ENCODE data around the gene ZNF622. TPM values are rescaled to one million over a fixed set of nuclear protein-coding genes. Genes with fewer than 3 reads are reported as not detected.

Gene ZNF622
- total RNA-seq, 1 experiment from 2014 or later = 25.2 TPM

DNA sequence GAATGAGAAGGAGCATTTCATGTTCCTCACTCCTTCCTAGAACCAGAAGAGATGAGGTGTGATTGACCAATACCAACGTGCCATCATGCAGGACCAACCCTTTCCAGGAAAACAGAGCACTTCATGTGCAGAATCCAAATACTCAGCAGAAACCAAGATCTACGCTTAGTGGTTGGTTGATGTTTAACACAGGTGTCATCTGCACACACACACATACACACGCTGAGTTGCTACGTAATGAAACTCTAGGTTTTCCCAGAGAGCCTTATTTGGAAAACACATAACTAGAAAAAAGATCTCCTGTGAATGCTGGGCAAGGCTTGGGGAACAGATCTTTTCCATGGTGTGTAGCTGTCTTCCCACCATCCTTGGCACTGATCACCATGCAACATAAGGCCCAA, 21.1 kb upstream of the ZNF622 start:
- Histone ChIP-seq H3K36me3 (ENCODE audit: control insufficient read depth in 1 of 2, insufficient read depth in 2 of 2, low read length in 2 of 2) (no peaks in the 10 kb centered on the region), H3K9ac (ENCODE audit: low read length) (no peak overlapping the region), H4K20me1 (ENCODE audit: insufficient read depth) (no peaks in the 10 kb centered on the region), H3K4me3 (replicated peaks in 1 of 2; ENCODE audit: low read depth in 1 of 2, low read length in 2 of 2) (no peak overlapping the region), H3K27me3 (ENCODE audit: insufficient read depth, low read length) (no peaks in the 10 kb centered on the region), H3K4me2 (ENCODE audit: low read length) (no peak overlapping the region), H3K27ac (ENCODE audit: low read depth, low read length) (no peak overlapping the region), H3K79me2 (ENCODE audit: insufficient read depth, low read length) (no peaks in the 10 kb centered on the region), H2AFZ (ENCODE audit: low read depth, low read length, poor library complexity, severe bottlenecking) (no peak overlapping the region), H3K9me3 (ENCODE audit: control insufficient read depth in 1 of 2, insufficient read depth in 1 of 2, low read depth in 1 of 2, low read length in 2 of 2) (no peaks in the 10 kb centered on the region), H3K4me1 (ENCODE audit: control insufficient read depth in 1 of 2, insufficient read depth in 2 of 2, low read length in 2 of 2) (no peaks in the 10 kb centered on the region), H3K9me2 (ENCODE audit: insufficient read depth) (no peaks in the 10 kb centered on the region)
- ChIA-PET POLR2A (no interaction called here), RAD21 (ENCODE audit: low non-redundant PET in 1 of 2, low total read pairs in 2 of 2, uncharacterized antibody in 2 of 2, unreplicated experiment in 2 of 2) (no interaction called here), CTCF (interaction anchor here (1.9 kb wide), 1 partner anchor 66 kb away, joined by 4 read pairs; no protein-coding TSS in a partner anchor)
- TF ChIP-seq JUND (IDR thresholded peaks at IDR 0.05) (no peak), CBX3 (IDR thresholded peaks at IDR 0.05; ENCODE audit: low read depth) (no peak), SRF (IDR thresholded peaks at IDR 0.05; ENCODE audit: low read depth) (no peak), YY1 (IDR thresholded peaks at IDR 0.05; ENCODE audit: extremely low read depth, insufficient replicate concordance, low read depth, low read length) (no peak), SIN3A (IDR thresholded peaks at IDR 0.05; ENCODE audit: low read depth) (no peak), POLR2AphosphoS5 (IDR thresholded peaks at IDR 0.05; ENCODE audit: low read depth, low read length) (no peak), ZFX (IDR thresholded peaks at IDR 0.05) (no peak), CEBPB (IDR thresholded peaks at IDR 0.05; ENCODE audit: low read depth) (no peak), TCF7L2 (IDR thresholded peaks at IDR 0.05; ENCODE audit: borderline replicate concordance, extremely low read depth, insufficient read depth, insufficient read length) (no peak), EZH2phosphoT487 (IDR thresholded peaks at IDR 0.05; ENCODE audit: borderline replicate concordance) (no peak), ELF1 (IDR thresholded peaks at IDR 0.05; ENCODE audit: borderline replicate concordance, low read depth) (no peak), ZNF274 (IDR thresholded peaks at IDR 0.05; ENCODE audit: low read depth, low read length) (no peak), SP1 (IDR thresholded peaks at IDR 0.05; ENCODE audit: low read depth) (no peak), RAD21 (IDR thresholded peaks at IDR 0.05; ENCODE audit: low read depth) (no peak), EZH2 (IDR thresholded peaks at IDR 0.05) (no peak)
- TF ChIP-seq, protein P1, sequence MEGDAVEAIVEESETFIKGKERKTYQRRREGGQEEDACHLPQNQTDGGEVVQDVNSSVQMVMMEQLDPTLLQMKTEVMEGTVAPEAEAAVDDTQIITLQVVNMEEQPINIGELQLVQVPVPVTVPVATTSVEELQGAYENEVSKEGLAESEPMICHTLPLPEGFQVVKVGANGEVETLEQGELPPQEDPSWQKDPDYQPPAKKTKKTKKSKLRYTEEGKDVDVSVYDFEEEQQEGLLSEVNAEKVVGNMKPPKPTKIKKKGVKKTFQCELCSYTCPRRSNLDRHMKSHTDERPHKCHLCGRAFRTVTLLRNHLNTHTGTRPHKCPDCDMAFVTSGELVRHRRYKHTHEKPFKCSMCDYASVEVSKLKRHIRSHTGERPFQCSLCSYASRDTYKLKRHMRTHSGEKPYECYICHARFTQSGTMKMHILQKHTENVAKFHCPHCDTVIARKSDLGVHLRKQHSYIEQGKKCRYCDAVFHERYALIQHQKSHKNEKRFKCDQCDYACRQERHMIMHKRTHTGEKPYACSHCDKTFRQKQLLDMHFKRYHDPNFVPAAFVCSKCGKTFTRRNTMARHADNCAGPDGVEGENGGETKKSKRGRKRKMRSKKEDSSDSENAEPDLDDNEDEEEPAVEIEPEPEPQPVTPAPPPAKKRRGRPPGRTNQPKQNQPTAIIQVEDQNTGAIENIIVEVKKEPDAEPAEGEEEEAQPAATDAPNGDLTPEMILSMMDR (IDR thresholded peaks at IDR 0.05 in 2 of 3, conservative IDR thresholded peaks at IDR 0.05 in 1 of 3; ENCODE audit: borderline replicate concordance in 1 of 3, insufficient read depth in 1 of 3, low read depth in 2 of 3, low read length in 2 of 3) = no peak
- TF ChIP-seq, protein P2, sequence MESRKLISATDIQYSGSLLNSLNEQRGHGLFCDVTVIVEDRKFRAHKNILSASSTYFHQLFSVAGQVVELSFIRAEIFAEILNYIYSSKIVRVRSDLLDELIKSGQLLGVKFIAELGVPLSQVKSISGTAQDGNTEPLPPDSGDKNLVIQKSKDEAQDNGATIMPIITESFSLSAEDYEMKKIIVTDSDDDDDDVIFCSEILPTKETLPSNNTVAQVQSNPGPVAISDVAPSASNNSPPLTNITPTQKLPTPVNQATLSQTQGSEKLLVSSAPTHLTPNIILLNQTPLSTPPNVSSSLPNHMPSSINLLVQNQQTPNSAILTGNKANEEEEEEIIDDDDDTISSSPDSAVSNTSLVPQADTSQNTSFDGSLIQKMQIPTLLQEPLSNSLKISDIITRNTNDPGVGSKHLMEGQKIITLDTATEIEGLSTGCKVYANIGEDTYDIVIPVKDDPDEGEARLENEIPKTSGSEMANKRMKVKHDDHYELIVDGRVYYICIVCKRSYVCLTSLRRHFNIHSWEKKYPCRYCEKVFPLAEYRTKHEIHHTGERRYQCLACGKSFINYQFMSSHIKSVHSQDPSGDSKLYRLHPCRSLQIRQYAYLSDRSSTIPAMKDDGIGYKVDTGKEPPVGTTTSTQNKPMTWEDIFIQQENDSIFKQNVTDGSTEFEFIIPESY (IDR thresholded peaks at IDR 0.05; ENCODE audit: extremely low read depth, insufficient replicate concordance, low read length) = no peak
- TF ChIP-seq, protein P3, sequence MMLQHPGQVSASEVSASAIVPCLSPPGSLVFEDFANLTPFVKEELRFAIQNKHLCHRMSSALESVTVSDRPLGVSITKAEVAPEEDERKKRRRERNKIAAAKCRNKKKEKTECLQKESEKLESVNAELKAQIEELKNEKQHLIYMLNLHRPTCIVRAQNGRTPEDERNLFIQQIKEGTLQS (IDR thresholded peaks at IDR 0.05) = no peak
- TF ChIP-seq, protein P4, sequence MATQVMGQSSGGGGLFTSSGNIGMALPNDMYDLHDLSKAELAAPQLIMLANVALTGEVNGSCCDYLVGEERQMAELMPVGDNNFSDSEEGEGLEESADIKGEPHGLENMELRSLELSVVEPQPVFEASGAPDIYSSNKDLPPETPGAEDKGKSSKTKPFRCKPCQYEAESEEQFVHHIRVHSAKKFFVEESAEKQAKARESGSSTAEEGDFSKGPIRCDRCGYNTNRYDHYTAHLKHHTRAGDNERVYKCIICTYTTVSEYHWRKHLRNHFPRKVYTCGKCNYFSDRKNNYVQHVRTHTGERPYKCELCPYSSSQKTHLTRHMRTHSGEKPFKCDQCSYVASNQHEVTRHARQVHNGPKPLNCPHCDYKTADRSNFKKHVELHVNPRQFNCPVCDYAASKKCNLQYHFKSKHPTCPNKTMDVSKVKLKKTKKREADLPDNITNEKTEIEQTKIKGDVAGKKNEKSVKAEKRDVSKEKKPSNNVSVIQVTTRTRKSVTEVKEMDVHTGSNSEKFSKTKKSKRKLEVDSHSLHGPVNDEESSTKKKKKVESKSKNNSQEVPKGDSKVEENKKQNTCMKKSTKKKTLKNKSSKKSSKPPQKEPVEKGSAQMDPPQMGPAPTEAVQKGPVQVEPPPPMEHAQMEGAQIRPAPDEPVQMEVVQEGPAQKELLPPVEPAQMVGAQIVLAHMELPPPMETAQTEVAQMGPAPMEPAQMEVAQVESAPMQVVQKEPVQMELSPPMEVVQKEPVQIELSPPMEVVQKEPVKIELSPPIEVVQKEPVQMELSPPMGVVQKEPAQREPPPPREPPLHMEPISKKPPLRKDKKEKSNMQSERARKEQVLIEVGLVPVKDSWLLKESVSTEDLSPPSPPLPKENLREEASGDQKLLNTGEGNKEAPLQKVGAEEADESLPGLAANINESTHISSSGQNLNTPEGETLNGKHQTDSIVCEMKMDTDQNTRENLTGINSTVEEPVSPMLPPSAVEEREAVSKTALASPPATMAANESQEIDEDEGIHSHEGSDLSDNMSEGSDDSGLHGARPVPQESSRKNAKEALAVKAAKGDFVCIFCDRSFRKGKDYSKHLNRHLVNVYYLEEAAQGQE (IDR thresholded peaks at IDR 0.05; ENCODE audit: low read depth) = no peak
- TF ChIP-seq, protein P5, sequence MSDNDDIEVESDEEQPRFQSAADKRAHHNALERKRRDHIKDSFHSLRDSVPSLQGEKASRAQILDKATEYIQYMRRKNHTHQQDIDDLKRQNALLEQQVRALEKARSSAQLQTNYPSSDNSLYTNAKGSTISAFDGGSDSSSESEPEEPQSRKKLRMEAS (IDR thresholded peaks at IDR 0.05) = no peak
- ATAC-seq (no peak), DNase-seq (ENCODE audit: low read depth, low spot score) (no peak)
- BruUV-seq (replicated peaks) = no TSS peak
- intact Hi-C loops (cut with micrococcal nuclease) = no loop called here
